Ramos (cell line): Measurements from ENCODE around the gene FBXL15.

Source experiments
- in situ Hi-C: fragments of 300-500 bp; cut with MboI; formaldehyde crosslinking; loops from one replicate; pipeline ENCODE4 v1.14.3; 2022; ENCODE audit warnings: low sequenced_read_pairs; ENCODE audit not compliant: unreplicated experiment

The FBXL15 gene

DNA sequence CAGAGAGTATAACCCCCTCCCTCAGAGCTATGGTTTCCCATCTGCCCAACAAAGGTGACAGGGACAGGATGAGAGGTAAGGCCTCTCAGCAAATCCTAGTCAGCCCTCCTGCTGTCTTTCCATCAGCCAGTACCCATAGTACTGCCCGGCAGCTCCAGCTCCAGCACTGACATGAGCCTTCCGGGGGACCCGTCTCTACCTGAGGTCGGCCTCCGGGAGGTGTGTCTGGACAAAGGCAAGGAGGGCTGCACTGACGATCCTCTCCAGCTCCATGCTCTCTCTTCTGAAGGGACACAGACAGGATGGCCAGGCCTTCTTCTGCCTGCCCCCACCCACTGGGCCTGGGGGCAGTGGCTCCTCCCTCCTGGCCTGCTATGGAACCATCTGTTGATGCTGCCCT, 4.3 kb downstream of the FBXL15 start:
- in situ Hi-C loops: no loop called here

DNA sequence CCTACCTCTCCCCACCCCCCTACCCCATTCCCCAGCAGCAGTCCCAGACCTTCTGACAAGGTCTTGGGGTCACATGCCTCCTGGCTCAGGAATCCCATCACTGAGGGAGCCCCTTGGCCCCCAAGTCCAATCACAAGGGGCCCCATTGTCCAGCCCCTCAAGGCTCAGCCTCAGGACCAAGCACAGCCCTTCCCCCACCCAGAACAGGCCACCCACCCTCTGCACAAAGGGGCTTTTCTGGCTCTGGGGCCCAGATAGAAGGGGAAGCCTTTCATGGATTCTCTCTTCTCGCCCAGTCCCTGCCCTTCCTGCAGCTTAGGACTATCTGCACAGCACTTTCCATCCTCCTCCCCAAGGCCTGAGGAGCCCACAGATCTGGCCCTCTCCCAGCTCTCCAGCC, 4.8 kb downstream of the FBXL15 start:
- in situ Hi-C loops: no loop called here

DNA sequence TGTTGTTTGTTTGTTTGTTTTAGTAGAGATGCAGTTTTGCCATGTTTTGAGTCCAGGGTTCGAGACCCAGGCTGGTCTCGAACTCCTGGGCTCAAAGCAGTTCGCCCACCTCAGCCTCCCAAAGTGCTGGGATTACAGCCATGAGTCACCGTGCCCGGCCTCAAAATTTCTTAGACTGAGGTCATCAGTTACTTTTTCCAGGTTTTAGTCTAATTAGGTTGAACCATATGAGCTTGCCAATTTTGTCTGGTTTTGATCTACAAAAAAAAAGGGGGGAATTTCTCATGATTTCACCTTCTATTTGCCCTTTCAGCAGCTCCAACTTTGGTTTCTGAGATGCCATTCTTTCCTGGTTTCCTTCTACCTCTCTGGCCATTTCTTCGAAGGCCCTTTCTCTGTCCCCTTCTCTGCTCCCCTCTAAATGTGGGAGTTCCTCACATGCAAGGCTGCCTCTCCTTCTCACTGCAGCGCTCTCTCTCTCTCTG, 6.2 kb downstream of the FBXL15 start:
- in situ Hi-C loops: no loop called here

DNA sequence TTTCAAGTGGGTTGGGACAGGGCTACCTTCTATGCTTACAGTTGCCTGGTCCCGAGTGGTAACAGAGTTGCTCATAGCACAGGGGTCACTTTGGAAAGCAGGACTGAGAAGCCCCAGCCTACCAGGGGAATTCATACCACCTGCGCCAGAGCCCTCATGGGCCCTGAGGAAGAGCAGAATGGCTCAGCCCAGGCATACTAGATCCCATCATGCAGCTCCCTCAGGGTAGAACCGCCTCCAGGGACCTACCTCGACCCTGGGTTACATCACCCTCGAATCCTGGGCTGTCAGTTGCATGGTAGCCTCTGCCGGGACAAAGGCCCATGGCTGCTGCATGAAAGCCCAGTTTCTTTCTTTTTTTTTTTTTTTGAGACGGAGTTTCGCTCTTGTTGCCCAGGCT, 8.8 kb downstream of the FBXL15 start:
- in situ Hi-C loops: no loop called here

DNA sequence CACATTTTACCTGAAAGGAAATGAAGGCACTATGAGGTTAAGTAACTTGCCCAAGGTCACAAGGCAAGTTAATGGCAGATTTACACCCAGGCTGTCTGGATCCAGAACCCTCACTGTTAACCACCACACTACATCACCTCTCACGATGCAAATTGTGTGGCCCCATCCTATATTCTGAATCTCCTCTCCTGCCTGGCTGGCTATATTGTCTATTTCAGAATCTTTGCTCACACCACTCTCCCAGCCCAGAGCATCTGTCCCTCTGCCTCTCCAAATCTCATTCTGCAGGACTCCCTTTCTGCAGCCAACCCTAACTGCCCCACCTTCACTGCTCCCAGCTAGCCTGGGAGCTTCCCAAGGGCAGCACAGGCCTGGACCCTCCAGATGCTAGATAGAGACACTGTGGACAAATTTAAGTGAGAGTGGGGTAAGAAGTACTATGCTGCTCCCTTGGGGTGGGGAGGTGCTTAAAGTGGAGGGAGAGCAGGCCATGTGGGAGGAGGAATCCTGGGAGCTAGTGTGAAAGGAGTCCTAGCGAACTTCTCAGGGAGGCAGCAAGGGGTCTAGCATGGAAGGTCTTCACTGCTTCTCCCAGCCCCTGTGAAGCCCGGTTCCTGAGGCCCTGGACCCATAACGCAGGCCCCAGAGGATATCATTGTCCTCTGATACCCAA, 11.0 kb downstream of the FBXL15 start:
- in situ Hi-C loops: no loop called here

DNA sequence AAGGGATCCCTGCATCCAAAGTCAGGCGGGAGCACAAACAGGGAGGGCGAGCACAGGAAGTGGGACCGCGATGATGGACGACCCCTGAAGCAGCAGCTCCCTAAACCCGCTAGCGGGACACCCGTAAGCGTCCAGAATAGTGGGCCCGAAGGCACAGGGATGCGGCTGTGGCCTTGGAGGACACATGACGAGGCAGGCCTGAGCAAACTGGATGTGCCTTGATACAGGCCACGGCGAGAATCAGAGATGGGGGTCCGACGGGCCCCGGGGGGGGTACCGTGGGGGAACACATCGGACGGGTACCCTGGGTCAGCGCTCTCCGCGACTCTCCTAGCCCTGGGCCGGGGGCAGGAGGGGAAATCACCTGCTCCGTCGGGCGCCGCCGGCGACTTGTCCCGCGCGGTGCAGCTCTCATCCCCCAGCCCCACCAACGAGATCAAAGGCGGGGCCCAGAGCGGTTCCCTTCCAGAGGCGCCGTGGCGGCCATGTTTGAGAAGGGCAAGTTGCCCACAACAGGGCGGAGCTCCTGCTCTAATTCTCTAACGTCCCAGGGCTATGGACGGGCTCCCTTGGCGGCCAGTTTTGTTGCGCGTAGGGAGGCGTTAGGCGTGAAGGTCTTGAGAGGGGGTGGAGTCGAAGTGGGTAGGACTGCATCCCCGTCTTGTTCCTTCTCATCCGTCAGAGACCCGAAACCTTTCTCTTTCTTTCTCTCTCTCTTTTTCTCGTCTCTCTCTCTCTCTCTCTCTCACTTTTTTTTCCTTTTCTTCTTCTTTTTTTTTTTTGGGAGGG, 11.7 kb downstream of the FBXL15 start, which contains the start of gene CUEDC2:
Gene CUEDC2 (minus strand): TSS at position 413 of the 789 bp plus-strand sequence. CDS start 7,386 bp downstream, outside the sequence.
- in situ Hi-C loops: no loop called here

DNA sequence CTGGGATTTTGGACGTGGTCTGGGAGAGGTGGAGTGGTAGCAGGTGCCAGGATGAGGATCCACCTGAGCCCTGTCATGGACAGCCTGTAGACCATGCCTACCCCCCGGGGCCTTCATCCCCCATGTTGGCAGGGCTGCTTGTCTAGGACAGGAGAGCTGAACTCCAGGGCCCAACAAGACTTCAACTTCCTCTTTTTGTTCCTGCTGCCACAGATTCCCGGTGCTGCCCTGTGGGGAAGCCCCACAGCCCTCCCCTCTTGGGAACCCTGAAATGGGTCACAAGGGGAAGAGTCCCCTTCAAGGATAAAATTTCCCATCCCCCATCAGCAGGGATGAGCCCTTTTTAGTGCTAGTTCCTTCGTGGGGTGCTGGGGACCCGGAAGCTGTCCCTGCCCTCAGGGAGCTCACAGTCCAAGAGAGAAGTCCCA, 13.0 kb downstream of the FBXL15 start:
- in situ Hi-C loops: no loop called here

DNA sequence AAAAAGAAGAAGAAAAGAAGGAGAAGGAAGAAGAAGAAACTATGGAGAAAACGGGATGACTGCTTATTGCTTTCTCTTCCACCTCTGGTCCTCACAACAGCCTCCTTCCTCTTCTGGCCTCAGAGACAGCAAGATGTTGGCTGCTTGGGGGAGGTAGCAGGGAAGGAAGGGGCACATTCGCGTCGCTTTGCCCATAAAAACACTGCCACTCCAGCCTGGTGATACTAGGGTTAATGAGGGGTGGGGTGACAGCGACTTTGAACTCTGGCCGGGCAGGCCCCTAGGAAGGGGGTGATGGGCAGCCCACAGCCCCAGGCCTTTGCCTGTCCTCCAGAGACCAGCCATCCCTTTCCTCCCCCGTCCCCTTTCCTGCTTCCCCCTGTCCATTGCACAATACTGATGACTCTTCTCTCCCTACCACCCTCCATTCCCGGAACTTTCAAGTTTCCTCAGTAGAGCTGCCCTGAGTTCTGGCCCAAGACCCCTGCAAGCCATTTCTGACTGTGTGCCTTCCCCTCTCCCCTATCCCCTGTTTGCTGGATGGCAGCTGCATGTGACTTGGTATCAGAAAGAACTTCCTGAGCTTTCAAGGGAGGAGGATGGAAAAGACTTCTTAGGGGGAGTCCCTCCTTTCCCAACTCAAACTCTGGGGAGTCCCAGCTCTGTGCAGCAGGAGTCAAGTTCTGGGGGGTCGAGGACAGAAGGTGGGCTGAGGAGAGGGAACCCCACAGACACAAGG, 13.9 kb downstream of the FBXL15 start:
- in situ Hi-C loops: no loop called here

DNA sequence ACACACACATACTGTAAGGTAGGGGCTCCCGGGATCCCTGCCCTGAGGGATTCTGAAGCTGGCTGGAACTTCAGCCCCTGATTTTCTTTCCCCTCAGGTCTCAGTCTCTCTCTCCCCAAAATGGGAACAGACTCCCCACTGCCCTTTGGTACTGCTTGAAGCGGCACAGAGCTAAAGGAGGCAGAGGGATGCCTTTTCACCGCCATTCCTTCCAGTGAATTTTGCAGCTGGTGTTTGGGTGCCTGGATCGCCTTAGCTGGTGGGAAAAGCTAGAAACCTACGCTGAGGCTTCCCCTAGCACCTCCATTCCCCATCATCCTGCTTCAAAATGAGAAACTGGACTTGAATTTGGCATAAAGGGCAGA, 14.5 kb downstream of the FBXL15 start:
- in situ Hi-C loops: no loop called here

DNA sequence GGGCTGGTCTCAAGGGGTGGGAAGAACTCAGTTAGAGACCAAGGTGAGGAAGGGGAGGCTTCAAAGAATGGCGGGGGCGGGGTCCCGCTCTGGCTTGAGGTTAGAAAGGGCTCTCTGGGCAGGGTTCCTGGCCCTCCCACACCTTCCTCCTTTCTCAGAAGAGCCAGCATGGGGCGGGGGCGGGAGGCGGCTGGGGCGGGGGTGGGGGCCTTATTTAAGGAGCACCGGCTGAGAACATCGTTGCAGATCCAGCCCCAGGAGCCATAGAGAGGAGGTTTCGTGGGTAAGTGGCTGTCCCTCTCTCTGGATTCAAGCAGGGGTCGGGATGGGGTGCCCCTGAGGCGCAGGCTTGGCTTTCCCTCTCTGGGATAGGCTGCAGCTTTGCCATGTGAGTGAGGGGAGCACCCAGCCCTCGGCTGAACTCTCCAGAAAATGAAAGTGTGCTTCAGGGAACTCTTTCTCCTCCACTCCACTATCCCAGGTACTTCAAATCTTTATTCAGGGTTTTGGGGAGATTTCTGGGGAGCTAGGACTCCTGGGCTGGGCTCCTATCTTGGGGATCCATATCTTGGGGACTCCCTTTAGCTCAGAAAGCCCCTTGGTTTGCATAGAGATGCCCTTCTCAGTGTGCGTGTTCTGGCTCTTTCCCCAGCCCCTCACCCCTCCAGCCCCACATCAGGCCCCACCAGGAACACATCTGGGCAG, 15.0 kb downstream of the FBXL15 start:
- in situ Hi-C loops: no loop called here

DNA sequence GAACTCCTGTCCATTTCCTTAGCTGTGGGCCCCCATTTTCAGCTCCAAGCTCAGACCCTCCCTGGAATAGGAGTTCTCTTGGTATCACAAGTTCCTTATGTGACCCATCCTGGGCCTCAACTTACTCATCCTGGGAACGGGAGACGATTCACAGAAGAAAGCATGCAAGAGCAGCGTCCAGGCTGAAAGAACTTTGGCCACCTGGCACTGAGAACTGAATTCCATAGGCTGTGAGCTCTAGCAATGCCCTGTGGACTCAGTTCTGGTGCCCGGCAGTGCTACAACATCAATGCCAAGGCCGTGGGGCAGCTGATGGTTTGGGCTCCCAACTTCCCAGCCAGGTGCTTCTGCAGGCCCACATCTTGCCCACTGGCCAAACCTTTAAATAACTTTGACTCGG, 15.7 kb downstream of the FBXL15 start:
- in situ Hi-C loops: no loop called here

DNA sequence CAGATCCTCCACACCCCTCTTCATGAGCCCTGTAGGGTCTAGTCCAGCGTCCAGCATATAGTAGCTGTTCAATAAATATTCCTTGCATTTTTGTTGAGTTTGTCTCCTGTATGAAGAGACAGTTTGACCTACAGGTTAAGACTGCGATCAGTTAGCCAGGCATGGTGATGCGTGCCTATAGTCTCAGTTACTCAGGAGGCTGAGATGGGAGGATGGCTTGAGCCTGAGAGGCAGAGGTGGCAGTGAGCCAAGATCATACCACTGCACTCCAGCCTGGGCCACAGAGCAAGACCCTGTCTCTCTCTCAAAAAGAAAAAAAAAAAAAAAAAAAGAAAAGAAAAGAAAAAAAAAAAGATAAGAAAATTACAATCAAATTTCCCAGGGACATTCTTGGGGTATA, 16.9 kb downstream of the FBXL15 start:
- in situ Hi-C loops: no loop called here

DNA sequence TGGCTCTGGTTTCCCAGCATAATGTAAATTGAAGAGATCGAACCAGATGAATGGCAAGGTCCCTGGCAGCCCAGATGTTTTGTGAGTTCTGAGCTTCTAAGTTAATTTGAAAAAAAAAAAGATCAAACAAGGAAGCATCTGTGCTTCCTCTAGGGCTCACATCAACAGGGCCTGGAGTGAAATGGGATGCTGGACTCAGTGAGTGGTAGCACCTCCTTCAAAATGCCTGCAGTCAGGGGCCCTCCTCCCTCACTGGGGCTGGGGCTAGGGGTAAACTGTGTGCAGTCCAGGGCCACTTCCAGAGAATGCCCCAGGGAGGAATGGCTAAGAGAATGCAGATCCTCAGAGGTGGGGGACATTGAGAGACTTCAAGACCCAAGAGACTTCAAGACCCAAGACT, 17.7 kb downstream of the FBXL15 start:
- in situ Hi-C loops: no loop called here

DNA sequence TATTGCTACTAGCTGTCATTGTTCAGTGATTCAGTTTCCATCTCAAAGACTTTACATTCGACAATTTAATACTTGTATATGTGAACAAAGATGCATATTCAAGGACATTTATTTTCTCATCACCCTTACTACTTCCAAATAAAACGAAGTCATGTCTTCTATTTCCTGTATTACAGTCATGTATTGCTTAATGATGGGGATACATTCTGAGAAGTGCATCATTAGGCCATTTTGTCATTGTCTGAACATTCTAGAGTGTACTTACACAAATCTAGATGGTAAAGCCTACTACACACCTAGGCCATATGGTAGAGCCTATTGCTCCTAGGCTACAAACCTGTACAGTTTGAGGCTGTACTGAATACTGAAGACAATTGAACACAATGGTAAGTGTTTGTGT, 24.2 kb downstream of the FBXL15 start:
- in situ Hi-C loops: no loop called here

DNA sequence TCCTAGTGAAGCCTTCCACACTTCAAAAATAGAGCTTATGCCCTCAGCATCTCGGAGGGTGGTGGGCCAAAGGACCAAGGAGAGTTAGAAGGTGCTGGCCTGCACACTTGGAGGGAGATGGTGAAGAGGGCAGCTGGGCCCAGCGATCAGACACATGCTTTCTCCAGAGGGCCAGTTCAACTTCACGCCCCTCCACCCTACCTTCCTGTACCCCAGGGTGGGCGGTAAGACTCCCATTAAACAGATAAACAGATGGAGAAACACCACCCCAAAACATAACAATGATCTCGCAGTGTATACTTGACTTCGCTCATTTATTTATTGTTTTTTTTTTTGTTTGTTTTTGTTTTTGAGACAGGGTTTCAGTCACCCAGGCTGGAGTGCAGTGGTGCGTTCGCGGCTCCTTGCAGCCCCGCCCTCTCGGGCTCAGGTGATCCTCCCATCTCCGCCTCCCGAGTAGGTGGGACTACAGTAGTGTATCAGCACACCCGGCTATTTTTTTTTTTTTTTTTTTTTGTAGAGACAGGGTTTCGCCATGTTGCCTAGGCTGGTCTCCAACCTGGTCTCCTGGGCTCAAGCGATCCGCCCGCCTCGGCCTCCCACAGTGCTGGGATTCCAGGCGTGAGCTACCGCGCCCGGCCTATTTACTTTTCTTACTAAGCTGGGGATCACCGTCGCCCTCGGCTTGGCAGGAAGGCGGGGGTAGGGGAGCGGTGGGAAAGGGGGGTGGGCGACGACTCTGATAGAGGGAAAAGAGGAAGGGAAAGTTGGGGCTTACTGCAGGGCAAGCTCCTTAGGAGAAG, 28.9 kb downstream of the FBXL15 start:
- in situ Hi-C loops: no loop called here

DNA sequence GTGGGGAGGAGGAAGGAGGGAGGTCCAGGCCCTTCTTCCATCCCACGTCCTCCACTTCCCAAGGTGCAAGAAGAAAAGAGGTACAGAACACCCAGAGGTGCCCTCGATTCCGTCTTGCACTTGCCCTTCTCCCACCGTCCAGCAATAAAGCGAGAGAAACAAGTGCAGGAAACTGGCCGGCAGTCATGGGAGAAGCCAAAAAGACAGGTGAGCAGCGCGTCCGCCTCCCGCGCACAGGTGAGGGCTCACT, 29.4 kb downstream of the FBXL15 start:
- in situ Hi-C loops: no loop called here

DNA sequence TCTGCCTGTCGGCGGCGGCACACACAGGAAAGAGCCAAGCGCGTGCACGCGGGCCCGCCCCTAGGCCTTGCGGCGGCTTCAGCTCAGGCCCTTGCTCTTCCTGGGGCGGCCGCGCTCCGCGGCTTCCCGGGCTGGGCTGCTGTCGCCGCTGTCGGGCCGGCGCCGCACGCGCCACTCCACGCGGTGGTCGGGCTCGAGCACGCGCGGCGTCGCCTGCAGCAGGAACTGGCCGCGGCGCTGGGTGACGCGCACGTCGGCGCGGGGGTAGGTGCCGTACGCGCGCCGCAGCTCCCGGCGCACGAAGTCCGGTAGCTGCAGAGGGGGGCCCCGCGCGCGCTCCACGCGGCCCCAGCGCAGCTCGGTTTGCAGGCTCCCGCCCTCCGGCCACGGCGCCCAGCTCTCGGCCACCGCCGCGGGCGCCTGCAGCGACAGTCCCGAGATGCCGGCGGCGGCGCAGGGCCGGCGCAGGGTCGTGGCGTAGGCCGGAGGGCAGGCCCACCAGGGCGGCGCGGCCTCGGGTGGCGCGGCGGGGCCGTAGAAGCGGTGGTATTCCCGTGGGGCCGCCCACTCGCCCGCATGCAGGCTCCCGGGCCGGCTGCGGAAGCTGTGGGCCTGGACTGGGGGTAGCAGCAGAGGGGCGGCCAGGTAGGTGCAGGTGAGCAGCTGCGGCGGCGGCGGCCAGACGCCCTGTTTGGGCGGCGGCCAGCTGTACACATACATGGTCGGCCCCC, 29.9 kb downstream of the FBXL15 start:
- in situ Hi-C loops: no loop called here

DNA sequence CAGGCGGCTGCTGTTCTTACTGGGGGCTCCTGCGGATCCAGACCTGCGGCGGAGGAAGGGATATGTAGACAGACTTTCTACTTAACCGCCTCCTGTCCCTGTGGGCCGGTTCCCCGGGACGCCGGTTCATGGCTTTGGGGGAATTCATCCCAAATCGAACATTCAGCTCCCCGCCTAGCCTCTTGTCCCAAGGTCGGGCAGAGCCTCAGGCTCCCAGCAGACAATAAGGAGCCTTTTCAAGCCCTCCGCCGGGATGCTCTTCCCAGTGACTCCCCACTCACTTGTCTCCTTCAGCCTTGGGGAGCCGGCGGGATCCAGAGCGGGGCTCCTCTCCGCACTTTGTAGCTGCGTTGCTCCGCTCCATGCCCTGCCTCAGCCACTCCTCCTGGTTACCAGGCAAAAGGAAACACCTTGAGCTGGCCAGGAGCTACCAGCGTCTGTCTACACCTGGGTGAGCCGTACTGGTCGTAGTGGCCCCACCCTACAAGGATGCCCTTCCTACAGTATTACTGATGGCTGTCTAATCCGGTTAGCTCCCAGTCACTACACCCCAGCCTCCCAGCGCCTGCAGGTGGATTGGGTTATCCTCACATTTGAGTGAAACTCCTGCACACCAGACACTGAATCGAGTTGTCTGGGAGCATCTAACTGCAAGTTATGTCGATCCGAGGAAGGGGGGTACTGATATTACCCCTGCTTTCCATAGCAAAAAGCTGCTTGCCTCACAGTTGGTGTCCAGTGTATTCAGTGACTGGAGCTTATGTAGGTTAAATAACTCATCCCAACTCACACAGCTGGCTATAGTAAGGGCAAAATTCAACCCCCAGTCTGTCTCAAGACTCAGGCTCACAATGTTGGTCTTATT, 30.7 kb downstream of the FBXL15 start, which contains the start of gene C10orf95:
Gene C10orf95 (minus strand): TSS at position 439 of the 865 bp plus-strand sequence. CDS start 450 bp downstream, outside the sequence.
- in situ Hi-C loops: no loop called here
